ENCODE results near the gene FAM167B. TPM values are rescaled to one million over a fixed set of nuclear protein-coding genes. Genes with fewer than 3 reads are reported as not detected.
"Not testable (repeated sequence)": the region's sequence is repeated elsewhere in the genome, so short reads cannot be mapped to it uniquely, and the experiment has no call there.

Gene FAM167B
- total RNA-seq, 1 donor, result 5.2 TPM

DNA sequence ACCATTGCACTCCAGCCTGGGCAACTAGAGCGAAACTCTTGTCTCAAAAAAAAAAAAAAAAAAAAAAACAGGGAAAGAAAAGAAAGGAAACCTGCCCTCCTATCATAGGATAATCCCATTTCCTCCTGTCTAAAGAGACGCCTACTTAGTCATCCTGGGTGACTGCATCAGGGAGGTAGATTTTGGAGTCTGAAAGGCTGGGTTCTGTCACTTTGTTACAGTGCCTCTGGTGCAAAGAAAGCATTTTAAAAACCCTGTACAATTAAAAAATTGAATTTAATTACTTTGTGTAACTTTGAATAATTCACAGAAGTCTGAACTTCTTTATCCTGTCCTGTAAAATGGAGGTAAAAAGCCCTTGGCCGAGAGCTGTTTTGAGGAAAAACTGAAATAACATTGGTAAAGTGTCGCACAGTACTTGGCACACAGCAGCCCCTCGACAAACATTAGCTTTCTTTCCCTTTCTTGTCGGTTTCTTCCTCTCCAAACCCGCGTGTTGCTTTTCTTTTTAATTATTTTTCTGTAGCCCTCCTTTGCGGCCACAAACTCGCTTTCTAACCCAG is 44.2 kb downstream of the FAM167B start:
- TF ChIP-seq CTCF (IDR thresholded peaks at IDR 0.05; ENCODE audit: insufficient read depth, low read depth, low read length), result no peak
- DNase-seq (ENCODE audit: low read depth), result peak; percentile 26
- H3K4me3 ChIP-seq (ENCODE audit: low read depth, low read length), result peak overlapping the region; percentile 98

GRCh38 chr1:32291708-32292538 is 44.9 kb downstream of the FAM167B start, which contains the start of gene HDAC1:
Gene HDAC1 (plus strand): TSS chr1:32292083. CDS start chr1:32292170, 87 bp downstream.
- no peak for TF ChIP-seq CTCF (IDR thresholded peaks at IDR 0.05; ENCODE audit: insufficient read depth, low read depth, low read length)
- H3K4me3 ChIP-seq (ENCODE audit: low read depth, low read length), result peak within 1 kb of the TSS; percentile 98
- peak; percentile 97 for DNase-seq (ENCODE audit: low read depth)

GRCh38 chr1:32298211-32298610 is 51.2 kb downstream of the FAM167B start:
- not testable (repeated sequence) for H3K4me3 ChIP-seq (ENCODE audit: low read depth, low read length); DNase-seq (ENCODE audit: low read depth)

Small RNA genes lying within 50 kb of the gene (small RNA-seq; reads per million reads assigned to genes)
- gene RF00017 (not detected), gene RF00019 (not detected)

Other genes with a start within 250 kb of the FAM167B start
- 50.3 and 51.0 TPM in 2 replicates for gene KHDRBS1, start 233.4 kb upstream of the FAM167B start, total RNA-seq
- gene TMEM39B, start 174.3 kb upstream of the FAM167B start, total RNA-seq, result 5.6 and 5.8 TPM in 2 replicates
- gene KPNA6, start 139.2 kb upstream of the FAM167B start, total RNA-seq, result 61.8 and 96.7 TPM in 2 replicates
- 105 and 128 TPM in 2 replicates for gene TXLNA, start 67.5 kb upstream of the FAM167B start, total RNA-seq
- gene CCDC28B, start 46.6 kb upstream of the FAM167B start, total RNA-seq, result 22.5 and 30.3 TPM in 2 replicates
- gene IQCC, start 41.6 kb upstream of the FAM167B start, total RNA-seq, result 0.86 and 2.3 TPM in 2 replicates
- gene DCDC2B, start 38.1 kb upstream of the FAM167B start, total RNA-seq, result not detected in 2 replicates
- gene TMEM234, start 24.9 kb upstream of the FAM167B start, total RNA-seq, result 21.6 and 23.8 TPM in 2 replicates
- 264 and 280 TPM in 2 replicates for gene EIF3I, start 24.8 kb upstream of the FAM167B start, total RNA-seq
- 0.43 TPM in 1 of 2 replicates, not detected in the other for gene LCK, start 4.0 kb downstream of the FAM167B start, total RNA-seq
- 67.6 and 95.0 TPM in 2 replicates for gene HDAC1, start 44.9 kb downstream of the FAM167B start, total RNA-seq
- 30.9 and 32.4 TPM in 2 replicates for gene MARCKSL1, start 89.0 kb downstream of the FAM167B start, total RNA-seq
- 1.3 TPM in 2 replicates for gene FAM229A, start 115.3 kb downstream of the FAM167B start, total RNA-seq
- gene TSSK3, start 115.3 kb downstream of the FAM167B start, total RNA-seq, result 0.86 and 0.97 TPM in 2 replicates
- 58.3 and 76.4 TPM in 2 replicates for gene BSDC1, start 147.2 kb downstream of the FAM167B start, total RNA-seq
- not detected in 2 replicates for gene ZBTB8B, start 217.8 kb downstream of the FAM167B start, total RNA-seq

All from fibroblast of villous mesenchyme (primary cell).